Nucleus accumbens (tissue), 56 donors: ENCODE measurements around the gene TMEM92.
"Not testable (repeated sequence)": the region's sequence is repeated elsewhere in the genome, so short reads cannot be mapped to it uniquely, and the experiment has no call there.

Experiments
- DNase-seq, 56 donors: peaks; one replicate each; lab custom pipeline; 2025; lab: John Stamatoyannopoulos, UW

Gene TMEM92

GRCh38 chr17:50272711-50273653, 1.3 kb upstream of the TMEM92 start:
- DNase-seq, result peak in 28 of 56 donors; percentile 2 to 62 (median 21)

GRCh38 chr17:50273654-50274040, 619 bp upstream of the TMEM92 start:
- DNase-seq, result no peak

GRCh38 chr17:50274897-50275221, 593 bp downstream of the TMEM92 start:
- DNase-seq, result no peak

GRCh38 chr17:50275279-50275678, 1.0 kb downstream of the TMEM92 start:
- no peak for DNase-seq

- DNase-seq, result no peak
Measured at GRCh38 chr17:50276588-50277356, 2.5 kb downstream of the TMEM92 start.

GRCh38 chr17:50277357-50277754, 3.1 kb downstream of the TMEM92 start:
- DNase-seq, result no peak

GRCh38 chr17:50278526-50279180, 4.4 kb downstream of the TMEM92 start:
- no peak for DNase-seq

- no peak for DNase-seq
Measured at GRCh38 chr17:50279181-50279526, 4.9 kb downstream of the TMEM92 start.

GRCh38 chr17:50279639-50280038, 5.4 kb downstream of the TMEM92 start:
- no peak for DNase-seq

- DNase-seq, result no peak
Measured at GRCh38 chr17:50280068-50280467, 5.8 kb downstream of the TMEM92 start.

- no peak for DNase-seq
Measured at GRCh38 chr17:50280801-50281441, 6.7 kb downstream of the TMEM92 start.

GRCh38 chr17:50281739-50282401, 7.6 kb downstream of the TMEM92 start:
- DNase-seq, result no peak

GRCh38 chr17:50283246-50283645, 9.0 kb downstream of the TMEM92 start:
- DNase-seq, result no peak

GRCh38 chr17:50283714-50284113, 9.4 kb downstream of the TMEM92 start:
- no peak for DNase-seq

- DNase-seq, result no peak
Measured at GRCh38 chr17:50285941-50286340, 11.7 kb downstream of the TMEM92 start.

GRCh38 chr17:50287302-50287701, 13.0 kb downstream of the TMEM92 start:
- DNase-seq, result not testable (repeated sequence)

- no peak for DNase-seq
Measured at GRCh38 chr17:50288306-50288705, 14.0 kb downstream of the TMEM92 start.

- no peak for DNase-seq
Measured at GRCh38 chr17:50289278-50289677, 15.0 kb downstream of the TMEM92 start.

GRCh38 chr17:50289991-50290702, 15.9 kb downstream of the TMEM92 start:
- peak in 7 of 56 donors; percentile 6 to 31 (median 16) for DNase-seq

- DNase-seq, result no peak
Measured at GRCh38 chr17:50290933-50291332, 16.7 kb downstream of the TMEM92 start.
